BLaER1 (cell line): ENCODE measurements around the gene INPP5A.
A peak's percentile ranks its signal among the peaks of the same experiment; 100 is the strongest.

Experiments used
- H3K27ac ChIP-seq: shearing (Covaris generic); formaldehyde crosslinking; 2 replicates; pipeline ENCODE4 v1.8.1; 2022
- H3K27me3 ChIP-seq: shearing (Covaris generic); formaldehyde crosslinking; 2 replicates; pipeline ENCODE4 v1.8.1; 2022
- H3K36me3 ChIP-seq: shearing (Covaris generic); formaldehyde crosslinking; 2 replicates; pipeline ENCODE4 v1.8.1; 2022
- H3K4me1 ChIP-seq: shearing (Covaris generic); formaldehyde crosslinking; 2 replicates; pipeline ENCODE4 v1.8.1; 2022
- H3K4me2 ChIP-seq: shearing (Covaris generic); formaldehyde crosslinking; 2 replicates; pipeline ENCODE4 v1.8.1; 2022
- H3K4me3 ChIP-seq: shearing (Covaris generic); formaldehyde crosslinking; 2 replicates; pipeline ENCODE4 v1.8.1; 2022
- H3K9ac ChIP-seq: shearing (Covaris generic); formaldehyde crosslinking; 2 replicates; pipeline ENCODE4 v1.8.1; 2022
- H3K9me3 ChIP-seq: shearing (Covaris generic); formaldehyde crosslinking; 2 replicates; pipeline ENCODE4 v1.8.1; 2022
- H4K20me1 ChIP-seq: shearing (Covaris generic); formaldehyde crosslinking; 2 replicates; pipeline ENCODE4 v1.8.1; 2022
- Cebpa-rat ChIP-seq: shearing (Covaris generic); IDR thresholded peaks from 2 replicates; pipeline ENCODE4 v1.8.1; 2022

INPP5A gene

GRCh38 chr10:132632091-132632561 is 94.5 kb downstream of the INPP5A start:
- Histone ChIP-seq H3K4me3 (no peak overlapping the region), H3K9ac (peak overlapping the region; percentile 64; the same call in 1 of the 2 replicates), H3K4me2 (peak overlapping the region; percentile 96), H3K4me1 (peaks cover 95% of the 10 kb centered on the region), H3K27me3 (no peaks in the 10 kb centered on the region), H3K36me3 (no peaks in the 10 kb centered on the region), H3K27ac (peak overlapping the region; percentile 53; the same call in 1 of the 2 replicates), H3K9me3 (no peaks in the 10 kb centered on the region), H4K20me1 (peaks cover 93% of the 10 kb centered on the region)
- TF ChIP-seq Cebpa-rat = no peak

- no peaks in the 10 kb centered on the region for H3K36me3 ChIP-seq
- peaks cover 93% of the 10 kb centered on the region for H4K20me1 ChIP-seq
- peak overlapping the region; percentile 64 for H3K9ac ChIP-seq
- H3K27me3 ChIP-seq = no peaks in the 10 kb centered on the region
- no peaks in the 10 kb centered on the region for H3K9me3 ChIP-seq
- H3K4me3 ChIP-seq = 0 out of 2 replicates have a peak overlapping the region, but pooled peaks have one; percentile 38
- peak overlapping the region; percentile 96 for H3K4me2 ChIP-seq
- peaks cover 95% of the 10 kb centered on the region for H3K4me1 ChIP-seq
- peak overlapping the region; percentile 57 for H3K27ac ChIP-seq
- TF ChIP-seq Cebpa-rat = no peak
These were observed 95.5 kb downstream of the INPP5A start for GRCh38 chr10:132632851-132633684.

GRCh38 chr10:132634241-132634946 is 96.8 kb downstream of the INPP5A start:
- peaks cover 84% of the 10 kb centered on the region for H3K4me1 ChIP-seq
- H3K36me3 ChIP-seq = no peaks in the 10 kb centered on the region
- no peak overlapping the region for H3K9ac ChIP-seq
- TF ChIP-seq Cebpa-rat = no peak
- H3K4me2 ChIP-seq = peak overlapping the region; percentile 96
- H3K27ac ChIP-seq = no peak overlapping the region; the same call in 1 of the 2 replicates
- H3K4me3 ChIP-seq = no peak overlapping the region
- peaks cover 4% of the 10 kb centered on the region; the same call in 1 of the 2 replicates for H3K9me3 ChIP-seq
- peaks cover 96% of the 10 kb centered on the region for H4K20me1 ChIP-seq
- no peaks in the 10 kb centered on the region for H3K27me3 ChIP-seq

DNA sequence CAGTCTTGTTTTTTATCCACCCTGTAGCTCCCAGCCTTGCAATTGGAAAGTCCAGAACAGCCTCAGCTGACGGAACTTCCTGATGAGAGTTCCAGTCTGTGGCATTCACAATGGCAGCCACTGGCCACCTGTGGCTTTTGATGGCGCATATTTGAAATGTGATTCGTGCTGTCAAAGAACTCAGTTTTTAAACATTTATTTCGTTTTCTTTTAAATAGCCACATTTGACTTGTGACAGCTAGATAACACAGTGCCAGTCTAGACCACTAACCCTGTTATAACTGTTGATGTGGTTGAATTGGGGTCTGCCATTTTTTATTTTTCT is 97.3 kb downstream of the INPP5A start:
- peaks cover 1% of the 10 kb centered on the region; the same call in 1 of the 2 replicates for H3K27me3 ChIP-seq
- TF ChIP-seq Cebpa-rat = no peak
- peak overlapping the region; percentile 96 for H3K4me2 ChIP-seq
- no peak overlapping the region; the same call in 1 of the 2 replicates for H3K27ac ChIP-seq
- H3K9me3 ChIP-seq = peaks cover 9% of the 10 kb centered on the region
- H3K4me3 ChIP-seq = no peak overlapping the region
- no peaks in the 10 kb centered on the region for H3K36me3 ChIP-seq
- H4K20me1 ChIP-seq = peaks cover 96% of the 10 kb centered on the region
- H3K9ac ChIP-seq = no peak overlapping the region
- H3K4me1 ChIP-seq = peaks cover 79% of the 10 kb centered on the region

GRCh38 chr10:132636358-132636757 is 98.8 kb downstream of the INPP5A start:
- H3K4me3 ChIP-seq = no peak overlapping the region

GRCh38 chr10:132637477-132638129 is 100.0 kb downstream of the INPP5A start:
- Histone ChIP-seq H3K9me3 (peaks cover 16% of the 10 kb centered on the region), H3K4me3 (no peak overlapping the region), H4K20me1 (peaks cover 100% of the 10 kb centered on the region), H3K27me3 (peaks cover 28% of the 10 kb centered on the region), H3K4me1 (peaks cover 73% of the 10 kb centered on the region), H3K4me2 (peak overlapping the region; percentile 38), H3K27ac (no peak overlapping the region), H3K36me3 (no peaks in the 10 kb centered on the region), H3K9ac (no peak overlapping the region)
- no peak for TF ChIP-seq Cebpa-rat

More at GRCh38 chr10:132636358-132636757, 98.8 kb downstream of the INPP5A start:
- peaks cover 100% of the 10 kb centered on the region for H4K20me1 ChIP-seq
- peaks cover 15% of the 10 kb centered on the region; the same call in 1 of the 2 replicates for H3K27me3 ChIP-seq
- H3K36me3 ChIP-seq = no peaks in the 10 kb centered on the region
- H3K27ac ChIP-seq = no peak overlapping the region
- H3K4me2 ChIP-seq = peak overlapping the region; percentile 22; the same call in 1 of the 2 replicates
- H3K9ac ChIP-seq = no peak overlapping the region
- no peak for TF ChIP-seq Cebpa-rat
- H3K4me1 ChIP-seq = peaks cover 73% of the 10 kb centered on the region
- H3K9me3 ChIP-seq = peaks cover 16% of the 10 kb centered on the region

GRCh38 chr10:132638130-132638515 is 100.5 kb downstream of the INPP5A start:
- no peak overlapping the region for H3K9ac ChIP-seq
- no peaks in the 10 kb centered on the region for H3K36me3 ChIP-seq
- peaks cover 30% of the 10 kb centered on the region for H3K27me3 ChIP-seq
- no peak overlapping the region for H3K27ac ChIP-seq
- no peak for TF ChIP-seq Cebpa-rat
- no peak overlapping the region for H3K4me3 ChIP-seq
- peak overlapping the region; percentile 38 for H3K4me2 ChIP-seq
- H3K9me3 ChIP-seq = peaks cover 16% of the 10 kb centered on the region
- H4K20me1 ChIP-seq = peaks cover 100% of the 10 kb centered on the region
- H3K4me1 ChIP-seq = peaks cover 73% of the 10 kb centered on the region

- Histone ChIP-seq H3K4me3 (no peak overlapping the region), H3K9me3 (peaks cover 16% of the 10 kb centered on the region), H3K4me1 (peaks cover 70% of the 10 kb centered on the region), H4K20me1 (peaks cover 100% of the 10 kb centered on the region), H3K9ac (no peak overlapping the region), H3K4me2 (no peak overlapping the region), H3K27ac (no peak overlapping the region), H3K36me3 (no peaks in the 10 kb centered on the region), H3K27me3 (peaks cover 30% of the 10 kb centered on the region)
- no peak for TF ChIP-seq Cebpa-rat
These were observed 101.9 kb downstream of the INPP5A start for GRCh38 chr10:132639470-132639869.

- no peak overlapping the region for H3K4me2 ChIP-seq
- H3K4me3 ChIP-seq = no peak overlapping the region
- H3K9me3 ChIP-seq = peaks cover 16% of the 10 kb centered on the region
- H4K20me1 ChIP-seq = peaks cover 100% of the 10 kb centered on the region
- H3K36me3 ChIP-seq = peaks cover under 1% of the 10 kb centered on the region; the same call in 1 of the 2 replicates
- peaks cover 30% of the 10 kb centered on the region for H3K27me3 ChIP-seq
- H3K27ac ChIP-seq = no peak overlapping the region
- H3K4me1 ChIP-seq = peaks cover 67% of the 10 kb centered on the region
- no peak overlapping the region for H3K9ac ChIP-seq
- no peak for TF ChIP-seq Cebpa-rat
These were observed 102.9 kb downstream of the INPP5A start for GRCh38 chr10:132640326-132641125.
